ENCODE measurements around the gene AMTN.
A peak's percentile ranks its signal among the peaks of the same experiment; 100 is the strongest.
"Not testable (repeated sequence)": the region's sequence is repeated elsewhere in the genome, so short reads cannot be mapped to it uniquely, and the experiment has no call there.

The AMTN gene

GRCh38 chr4:70518269-70518668 is at the start of gene AMTN:
AMTN (plus strand) TSS chr4:70518569; CDS start chr4:70518778, 209 bp downstream.
- DNase-seq: no peak

- DNase-seq: no peak
Observed at GRCh38 chr4:70471897-70472296, 46.5 kb upstream of the AMTN start, which contains the start of gene MUC7. MUC7 (plus strand) TSS chr4:70472197; CDS start chr4:70474022, 1,825 bp downstream.

- no peak for DNase-seq
Observed at GRCh38 chr4:70473679-70474078, 44.7 kb upstream of the AMTN start.

- no peak for DNase-seq
Observed at GRCh38 chr4:70488748-70489147, 29.6 kb upstream of the AMTN start.

- DNase-seq: no peak
Observed at GRCh38 chr4:70496231-70496630, 22.1 kb upstream of the AMTN start.

GRCh38 chr4:70501838-70502237 is 16.5 kb upstream of the AMTN start:
- DNase-seq: not testable (repeated sequence)

GRCh38 chr4:70504733-70505132 is 13.6 kb upstream of the AMTN start:
- DNase-seq: no peak

- DNase-seq: peak; percentile 5
Observed at GRCh38 chr4:70505151-70505748, 13.1 kb upstream of the AMTN start.

GRCh38 chr4:70508801-70509200 is 9.6 kb upstream of the AMTN start:
- no peak for DNase-seq

GRCh38 chr4:70511365-70511764 is 7.0 kb upstream of the AMTN start:
- no peak for DNase-seq

GRCh38 chr4:70515367-70516250 is 2.8 kb upstream of the AMTN start:
- DNase-seq: no peak

GRCh38 chr4:70518716-70519115 is 347 bp downstream of the AMTN start:
- no peak for DNase-seq

GRCh38 chr4:70522626-70523025 is 4.3 kb downstream of the AMTN start:
- DNase-seq: no peak

GRCh38 chr4:70530997-70531396 is 12.6 kb downstream of the AMTN start:
- DNase-seq: no peak

- no peak for DNase-seq
Observed at GRCh38 chr4:70531981-70532380, 13.6 kb downstream of the AMTN start.

GRCh38 chr4:70533211-70533610 is 14.8 kb downstream of the AMTN start:
- no peak for DNase-seq

- DNase-seq: no peak
Observed at GRCh38 chr4:70533791-70534190, 15.4 kb downstream of the AMTN start.

GRCh38 chr4:70534886-70535285 is 16.5 kb downstream of the AMTN start:
- DNase-seq: not testable (repeated sequence)

- DNase-seq: no peak
Observed at GRCh38 chr4:70538869-70539268, 20.5 kb downstream of the AMTN start.

GRCh38 chr4:70544279-70544868 is 26.0 kb downstream of the AMTN start:
- DNase-seq: no peak

- DNase-seq: no peak
Observed at GRCh38 chr4:70556856-70557255, 38.5 kb downstream of the AMTN start.

- no peak for DNase-seq
Observed at GRCh38 chr4:70559211-70559830, 41.0 kb downstream of the AMTN start.

- DNase-seq: no peak
Observed at GRCh38 chr4:70559924-70560323, 41.6 kb downstream of the AMTN start.
